GM12878 (cell line): ENCODE results near the gene TNP2. TPM values are rescaled to one million over a fixed set of nuclear protein-coding genes. Genes with fewer than 3 reads are reported as not detected.
A peak's percentile ranks its signal among the peaks of the same experiment; 100 is the strongest.

Experiments
- ATAC-seq: fragments of 200-7000 bp; cut with Tn5 transposase; 3 replicates; pipeline ENCODE4 v1.9.1; 2020; ENCODE audit warnings: mild to moderate bottlenecking, moderate library complexity
- BruUV-seq: library from RNA; stranded (reverse); fragments of 400-500 nt; replicated peaks from 2 replicates; lab custom pipeline; 2021; lab: Mats Ljungman, UMichigan
- CTCF ChIA-PET: fragments of 300-600 bp; sonication (Branson Sonifier 250); formaldehyde crosslinking; extraction: SDS; loops from one replicate; lab custom pipeline; 2021; ENCODE audit warnings: inconsistent platforms; lab: Yijun Ruan, JAX
- POLR2A ChIA-PET: fragments of 350-600 bp; formaldehyde crosslinking; extraction: SDS; loops from one replicate; lab custom pipeline; 2021; ENCODE audit warnings: inconsistent platforms; lab: Charles Lee
- RAD21 ChIA-PET: fragments of 300-600 bp; sonication (Branson Sonifier 250); formaldehyde crosslinking; loops from one replicate; lab custom pipeline; 2023; ENCODE audit warnings: antibody characterized with exemption; ENCODE audit not compliant: unreplicated experiment; lab: Charles Lee
- SMC1A ChIA-PET: fragments of 300-600 bp; sonication (Branson Sonifier 250); formaldehyde crosslinking; loops from one replicate; lab custom pipeline; 2023; ENCODE audit not compliant: unreplicated experiment, uncharacterized antibody; lab: Charles Lee
- DNase-seq: peaks from one replicate; pipeline ENCODE4 v3.0.0-alpha.2; 2011; ENCODE audit warnings: low read depth, low spot score
- FAIRE-seq: peaks from 3 replicates; lab custom pipeline; 2011; peaks lifted over from hg19 to GRCh38; lab: Jason Lieb, UNC
- H2AFZ ChIP-seq: 2 replicates; pipeline ENCODE4 v1.6.0; 2011; ENCODE audit warnings: low read depth, low read length, control low read depth; ENCODE audit not compliant: control insufficient read depth
- H3K27ac ChIP-seq: 2 replicates; pipeline ENCODE4 v1.5.1; 2011; ENCODE audit warnings: control low read depth; ENCODE audit not compliant: control insufficient read depth, insufficient read depth
- H3K27me3 ChIP-seq, 2 experiments: replicated peaks in 1 of 2; 2 replicates each; pipeline versions ENCODE4 v1.6.0 to v1.6.1; 2011; ENCODE audit warnings: low read length in 1 of 2; ENCODE audit not compliant: control insufficient read depth in 2 of 2, insufficient read depth in 2 of 2
- H3K36me3 ChIP-seq, 2 experiments: 2 replicates each; pipeline ENCODE4 v1.5.1; 2011; ENCODE audit warnings: low read length in 1 of 2; ENCODE audit not compliant: control insufficient read depth in 2 of 2, insufficient read depth in 2 of 2
- H3K4me1 ChIP-seq: 2 replicates; pipeline ENCODE4 v1.6.1; 2011; ENCODE audit warnings: mild to moderate bottlenecking, low read length, moderate library complexity, mixed read lengths; ENCODE audit not compliant: control insufficient read depth, insufficient read depth
- H3K4me2 ChIP-seq: 2 replicates; pipeline ENCODE4 v1.6.0; 2011; ENCODE audit warnings: control low read depth; ENCODE audit not compliant: control insufficient read depth, insufficient read depth
- H3K4me3 ChIP-seq: fragments of 200-600 bp; sonication (generic); 2 replicates; pipeline ENCODE4 v1.5.1; 2016
- H3K79me2 ChIP-seq: 2 replicates; pipeline ENCODE4 v1.6.0; 2011; ENCODE audit warnings: low read length; ENCODE audit not compliant: control insufficient read depth, insufficient read depth
- H3K9ac ChIP-seq: 2 replicates; pipeline ENCODE4 v1.8.0; 2011; ENCODE audit warnings: low read length, control low read depth, mixed read lengths; ENCODE audit not compliant: control insufficient read depth, insufficient read depth
- H3K9me3 ChIP-seq: replicated peaks from 3 replicates; pipeline ENCODE4 v1.5.1; 2011; ENCODE audit warnings: mild to moderate bottlenecking, low read length; ENCODE audit not compliant: control insufficient read depth, insufficient read depth
- H4K20me1 ChIP-seq: 2 replicates; pipeline ENCODE4 v1.6.0; 2011; ENCODE audit not compliant: control insufficient read depth, insufficient read depth
- BHLHE40 ChIP-seq, 2 experiments: fragments of 450-650 bp in 1 of 2; IDR thresholded peaks; 2 replicates each; pipeline ENCODE4 v1.6.1; 2011 to 2017; ENCODE audit warnings: low read depth in 2 of 2, borderline replicate concordance in 1 of 2, improper control_type of control experiment in 1 of 2, low read length in 1 of 2, mild to moderate bottlenecking in 1 of 2
- MEF2B ChIP-seq: fragments of 450-650 bp; IDR thresholded peaks from 2 replicates; pipeline ENCODE4 v1.6.1; 2018; ENCODE audit warnings: mild to moderate bottlenecking, moderate library complexity; ENCODE audit not compliant: partially characterized antibody, poor library complexity, severe bottlenecking
- MTA2 ChIP-seq: fragments of 450-650 bp; IDR thresholded peaks from 2 replicates; pipeline ENCODE4 v1.6.1; 2016; ENCODE audit warnings: low read depth, mild to moderate bottlenecking, moderate library complexity
- WGBS: methylation state at CpG from one replicate; pipeline ENCODE4 v1.1.6; 2016; ENCODE audit warnings: low lambda C conversion rate; ENCODE audit not compliant: insufficient replicate concordance, insufficient coverage; ENCODE audit errors: missing lambda C conversion rate; 5-methylcytosine and 5-hydroxymethylcytosine counted together
- in situ Hi-C: fragments of 300-500 bp; cut with MboI; formaldehyde crosslinking; loops from 9 replicates; pipeline ENCODE4 v1.14.3; 2018; ENCODE audit warnings: mixed read lengths
- intact Hi-C: fragments of 100-400 bp; cut with micrococcal nuclease; formaldehyde crosslinking; loops from one replicate; pipeline ENCODE4 v1.14.2; 2022; ENCODE audit not compliant: unreplicated experiment
- polyA plus RNA-seq, 11 experiments: library from polyadenylated mRNA; depleted of rRNA in 4 of 11; unstranded in 6 of 11; stranded (reverse) in 5 of 11; fragments of >200 nt; fragmentation: Nextera tagmentation in 4 of 11; fragmentation: Illumina TruSeq in 1 of 11; extraction: Ambion mirVana in 4 of 11; extraction: Trizol in 1 of 11; gene quantifications; 1 replicate in 1 of 11; 2 replicates in 10 of 11; pipeline versions ENCODE4 v1.2.1 to v1.2.3, GENCODE V29; 2011 to 2016; ENCODE audit warnings: inconsistent platforms in 2 of 11, missing spikeins in 2 of 11, low read depth in 1 of 11
- total RNA-seq, 4 experiments: library from RNA; depleted of rRNA in 3 of 4; stranded (reverse); fragments of >200 nt in 3 of 4; fragmentation: Illumina TruSeq in 1 of 4; extraction: Trizol in 1 of 4; gene quantifications; 2 replicates each; pipeline versions ENCODE4 v1.2.1 to v1.2.3, GENCODE V29; 2013 to 2021
- TF ChIP-seq, protein P1 (sequence below): fragments of 450-650 bp; IDR thresholded peaks from 2 replicates; pipeline ENCODE4 v1.6.1; 2017; ENCODE audit warnings: mild to moderate bottlenecking, moderate library complexity

Gene TNP2
- total and polyA plus RNA-seq, 10 of the 15 experiments (the other 5 are each of a cell fraction or from before 2014, with no cell fraction given), result not detected

DNA sequence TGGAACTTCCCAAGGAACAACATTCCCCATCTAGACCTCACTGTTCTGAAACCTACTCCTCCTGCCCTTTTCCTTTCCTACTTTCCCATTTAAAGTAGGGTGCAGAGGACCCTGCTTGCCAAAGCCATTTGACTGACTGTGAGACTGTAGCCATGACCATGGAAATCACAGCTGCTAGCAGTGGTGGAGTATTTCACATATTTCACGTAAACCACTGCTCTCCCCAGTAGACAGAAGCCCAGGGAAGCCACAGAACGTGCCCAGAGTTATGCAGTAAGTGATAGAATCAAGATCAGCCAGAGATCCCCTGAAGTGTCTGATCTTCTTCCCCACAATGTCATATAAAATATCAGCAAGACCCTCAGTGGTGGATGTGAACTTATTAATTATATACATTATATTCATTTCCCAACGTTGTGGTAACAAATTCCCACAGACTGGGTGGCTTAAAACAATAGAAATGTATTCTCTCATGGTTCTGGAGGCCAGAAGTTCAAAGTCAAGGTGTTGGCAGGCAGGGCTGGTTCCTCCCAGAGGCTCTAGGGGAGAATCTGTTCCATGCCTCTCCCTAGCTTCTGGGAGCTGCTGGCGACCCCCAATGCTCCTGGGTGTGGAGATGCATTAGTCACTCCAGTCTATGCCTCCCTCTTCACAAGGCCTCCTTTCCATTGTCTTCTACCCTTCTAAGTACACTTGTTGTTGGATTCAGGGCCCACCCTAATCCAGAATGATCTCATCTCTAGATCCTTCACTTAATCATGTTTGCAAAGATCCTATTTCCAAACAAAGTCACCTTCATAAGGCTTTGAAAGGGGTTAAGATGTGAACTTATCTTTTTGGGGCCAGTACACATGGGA lies 32.7 kb upstream of the TNP2 start:
- no TSS peak for BruUV-seq
- ChIA-PET CTCF (interaction anchor here (0.6 to 1.9 kb wide), 4 partner anchors 52 to 196 kb away, joined by 3 to 8 read pairs (median 3); no protein-coding TSS in a partner anchor), RAD21 (interaction anchor here (1.0 to 6.8 kb wide), 2 partner anchors 9 to 54 kb away, joined by 3 to 206 read pairs; no protein-coding TSS in a partner anchor), POLR2A (interaction anchor here (0.7 to 6.0 kb wide), 2 partner anchors 53 to 89 kb away, joined by 3 to 60 read pairs; no protein-coding TSS in a partner anchor), SMC1A (interaction anchor here (0.7 to 8.4 kb wide), 4 partner anchors 9 to 51 kb away, joined by 3 to 194 read pairs (median 56); partner anchors contain the start of gene SOCS1)
- H4K20me1 ChIP-seq, result no peaks in the 10 kb centered on the region
- DNase-seq, result no peak
- no peak overlapping the region; the same call in 1 of the 2 replicates for H3K9ac ChIP-seq
- peaks cover 54% of the 10 kb centered on the region for H3K4me1 ChIP-seq
- H3K36me3 ChIP-seq, result no peaks in the 10 kb centered on the region
- ATAC-seq, result no peak
- no peak overlapping the region for H3K4me2 ChIP-seq
- no peak for FAIRE-seq
- no peaks in the 10 kb centered on the region for H3K27me3 ChIP-seq
- TF ChIP-seq BHLHE40 (IDR thresholded peaks at IDR 0.05; ENCODE audit: borderline replicate concordance in 1 of 2, low read depth in 2 of 2, low read length in 1 of 2) (peak in 1 of 2 experiments; percentile 65; a peak in 1 of 4 replicates), MTA2 (no peak), MEF2B (peak; percentile 37)
- TF ChIP-seq, protein P1, sequence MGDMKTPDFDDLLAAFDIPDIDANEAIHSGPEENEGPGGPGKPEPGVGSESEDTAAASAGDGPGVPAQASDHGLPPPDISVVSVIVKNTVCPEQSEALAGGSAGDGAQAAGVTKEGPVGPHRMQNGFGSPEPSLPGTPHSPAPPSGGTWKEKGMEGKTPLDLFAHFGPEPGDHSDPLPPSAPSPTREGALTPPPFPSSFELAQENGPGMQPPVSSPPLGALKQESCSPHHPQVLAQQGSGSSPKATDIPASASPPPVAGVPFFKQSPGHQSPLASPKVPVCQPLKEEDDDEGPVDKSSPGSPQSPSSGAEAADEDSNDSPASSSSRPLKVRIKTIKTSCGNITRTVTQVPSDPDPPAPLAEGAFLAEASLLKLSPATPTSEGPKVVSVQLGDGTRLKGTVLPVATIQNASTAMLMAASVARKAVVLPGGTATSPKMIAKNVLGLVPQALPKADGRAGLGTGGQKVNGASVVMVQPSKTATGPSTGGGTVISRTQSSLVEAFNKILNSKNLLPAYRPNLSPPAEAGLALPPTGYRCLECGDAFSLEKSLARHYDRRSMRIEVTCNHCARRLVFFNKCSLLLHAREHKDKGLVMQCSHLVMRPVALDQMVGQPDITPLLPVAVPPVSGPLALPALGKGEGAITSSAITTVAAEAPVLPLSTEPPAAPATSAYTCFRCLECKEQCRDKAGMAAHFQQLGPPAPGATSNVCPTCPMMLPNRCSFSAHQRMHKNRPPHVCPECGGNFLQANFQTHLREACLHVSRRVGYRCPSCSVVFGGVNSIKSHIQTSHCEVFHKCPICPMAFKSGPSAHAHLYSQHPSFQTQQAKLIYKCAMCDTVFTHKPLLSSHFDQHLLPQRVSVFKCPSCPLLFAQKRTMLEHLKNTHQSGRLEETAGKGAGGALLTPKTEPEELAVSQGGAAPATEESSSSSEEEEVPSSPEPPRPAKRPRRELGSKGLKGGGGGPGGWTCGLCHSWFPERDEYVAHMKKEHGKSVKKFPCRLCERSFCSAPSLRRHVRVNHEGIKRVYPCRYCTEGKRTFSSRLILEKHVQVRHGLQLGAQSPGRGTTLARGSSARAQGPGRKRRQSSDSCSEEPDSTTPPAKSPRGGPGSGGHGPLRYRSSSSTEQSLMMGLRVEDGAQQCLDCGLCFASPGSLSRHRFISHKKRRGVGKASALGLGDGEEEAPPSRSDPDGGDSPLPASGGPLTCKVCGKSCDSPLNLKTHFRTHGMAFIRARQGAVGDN, result 0 out of 2 replicates have a peak, but pooled peaks have one; percentile 12
- H3K9me3 ChIP-seq, result no peaks in the 10 kb centered on the region; the same call in 2 of the 3 replicates
- in situ Hi-C loops, result loop anchor here (10.0 kb wide), 1 partner anchor 997 kb away; no protein-coding TSS in a partner anchor
- no peaks in the 10 kb centered on the region; the same call in 1 of the 2 replicates for H3K79me2 ChIP-seq
- H3K4me3 ChIP-seq, result no peak overlapping the region
- H3K27ac ChIP-seq, result no peak overlapping the region
- 69% methylated on average over 4 of the region's 4 CpGs for WGBS
- intact Hi-C loops, result no loop called here
- no peak overlapping the region; the same call in 1 of the 2 replicates for H2AFZ ChIP-seq
